Calu3 (cell line): ENCODE results near the gene NUP35. TPM values are rescaled to one million over a fixed set of nuclear protein-coding genes. Genes with fewer than 3 reads are reported as not detected.

ENCODE experiments used
- BruUV-seq: library from RNA; stranded (reverse); fragments of 400-500 nt; replicated peaks from 2 replicates; lab custom pipeline; 2021; lab: Mats Ljungman, UMichigan
- CTCF ChIA-PET: fragments of 300-600 bp; sonication (Branson Sonifier 250); formaldehyde crosslinking; loops from one replicate; lab custom pipeline; 2022; ENCODE audit warnings: antibody characterized with exemption; lab: Charles Lee
- DNase-seq: peaks from one replicate; pipeline ENCODE4 v3.0.0; 2022
- H3K27ac Mint-ChIP-seq: one replicate; pipeline ENCODE4 v1.8.0; 2022; ENCODE audit warnings: mixed read lengths; ENCODE audit not compliant: unreplicated experiment
- H3K27me3 Mint-ChIP-seq: one replicate; pipeline ENCODE4 v1.8.0; 2022; ENCODE audit warnings: mixed read lengths; ENCODE audit not compliant: unreplicated experiment
- H3K36me3 Mint-ChIP-seq: one replicate; pipeline ENCODE4 v1.8.0; 2022; ENCODE audit warnings: mild to moderate bottlenecking, moderate library complexity, mixed read lengths; ENCODE audit not compliant: insufficient read depth, unreplicated experiment
- H3K4me1 Mint-ChIP-seq: one replicate; pipeline ENCODE4 v1.8.0; 2022; ENCODE audit warnings: mild to moderate bottlenecking, low read depth, mixed read lengths; ENCODE audit not compliant: unreplicated experiment
- H3K4me3 Mint-ChIP-seq: one replicate; pipeline ENCODE4 v1.8.0; 2022; ENCODE audit warnings: mild to moderate bottlenecking, low read depth, moderate library complexity, mixed read lengths; ENCODE audit not compliant: unreplicated experiment
- H3K9me3 Mint-ChIP-seq: one replicate; pipeline ENCODE4 v1.8.0; 2022; ENCODE audit warnings: low read depth, mixed read lengths; ENCODE audit not compliant: unreplicated experiment
- CTCF ChIP-seq: fragments of 200-600 bp; IDR thresholded peaks from one replicate; pipeline ENCODE4 v1.8.0; 2022; ENCODE audit warnings: antibody characterized with exemption; ENCODE audit not compliant: unreplicated experiment
- intact Hi-C: fragments of 100-400 bp; cut with micrococcal nuclease; formaldehyde crosslinking; loops from one replicate; pipeline ENCODE4 v1.10.0; 2022; ENCODE audit not compliant: unreplicated experiment
- total RNA-seq: library from RNA; stranded (reverse); gene quantifications from 2 replicates; pipeline ENCODE4 v1.2.3, GENCODE V29; 2022

NUP35 gene
- total RNA-seq, 1 experiment from 2014 or later, result 35.9 TPM

DNA sequence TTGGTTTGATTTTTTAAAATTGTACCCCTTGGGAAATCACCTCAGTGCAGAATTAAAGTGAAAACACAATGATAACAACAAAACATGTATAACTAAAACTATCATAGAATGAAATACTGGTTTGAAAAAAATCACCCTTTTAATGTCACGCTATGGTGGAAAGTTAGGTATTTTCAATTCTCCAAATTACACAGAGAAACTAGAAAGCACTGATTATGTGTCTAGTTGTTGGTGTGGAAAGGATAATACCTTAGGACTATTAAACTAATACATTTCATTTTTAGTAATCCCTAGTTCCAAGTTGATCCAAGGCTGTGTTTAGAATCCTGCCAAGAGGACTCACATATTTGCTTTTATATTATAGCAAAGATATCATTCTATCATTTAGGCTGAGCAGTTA lies 71.2 kb downstream of the NUP35 start:
- CTCF ChIA-PET, result no interaction called here
- H3K9me3 Mint-ChIP-seq, result peaks cover 6% of the 10 kb centered on the region
- H3K27me3 Mint-ChIP-seq, result no peaks in the 10 kb centered on the region
- peaks cover 14% of the 10 kb centered on the region for H3K36me3 Mint-ChIP-seq
- intact Hi-C loops, result no loop called here
- H3K27ac Mint-ChIP-seq, result no peak overlapping the region
- no peak for DNase-seq
- H3K4me1 Mint-ChIP-seq, result no peaks in the 10 kb centered on the region
- no peak for TF ChIP-seq CTCF
- BruUV-seq, result no TSS peak
- no peak overlapping the region for H3K4me3 Mint-ChIP-seq

DNA sequence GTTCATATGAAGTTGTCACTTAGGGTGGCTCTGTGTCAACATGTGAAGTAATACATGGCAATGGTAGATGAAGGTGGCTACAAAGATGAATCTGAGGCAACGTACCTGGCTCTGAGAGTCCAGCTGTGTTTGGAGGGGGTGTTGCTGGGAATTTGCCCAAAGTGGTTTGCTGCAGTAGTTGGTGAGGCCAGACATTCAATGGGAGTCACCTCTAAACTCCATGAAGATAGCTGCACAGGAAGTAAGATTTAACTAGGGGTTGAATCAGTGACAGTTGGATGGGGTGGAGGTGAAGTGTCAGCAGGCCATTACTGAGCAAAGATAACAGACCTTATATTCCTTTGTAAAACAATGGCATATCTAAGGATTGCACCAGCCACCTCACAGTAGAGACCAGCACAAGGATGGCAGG lies 71.8 kb downstream of the NUP35 start:
- H3K9me3 Mint-ChIP-seq, result peaks cover 6% of the 10 kb centered on the region
- H3K4me1 Mint-ChIP-seq, result no peaks in the 10 kb centered on the region
- no peaks in the 10 kb centered on the region for H3K27me3 Mint-ChIP-seq
- intact Hi-C loops, result no loop called here
- H3K4me3 Mint-ChIP-seq, result no peak overlapping the region
- CTCF ChIA-PET, result no interaction called here
- BruUV-seq, result no TSS peak
- no peak for DNase-seq
- no peak overlapping the region for H3K27ac Mint-ChIP-seq
- H3K36me3 Mint-ChIP-seq, result peaks cover 11% of the 10 kb centered on the region
- TF ChIP-seq CTCF, result no peak

GRCh38 chr2:183204397-183204796 lies 80.2 kb downstream of the NUP35 start:
- DNase-seq, result no peak
- intact Hi-C loops, result no loop called here
- BruUV-seq, result no TSS peak
- Mint-ChIP-seq H3K27ac (no peak overlapping the region), H3K27me3 (no peaks in the 10 kb centered on the region), H3K4me3 (no peak overlapping the region), H3K36me3 (peaks cover 4% of the 10 kb centered on the region), H3K4me1 (peaks cover 9% of the 10 kb centered on the region), H3K9me3 (peaks cover 5% of the 10 kb centered on the region)
- CTCF ChIA-PET, result no interaction called here
- no peak for TF ChIP-seq CTCF

- H3K9me3 Mint-ChIP-seq, result peaks cover 11% of the 10 kb centered on the region
- CTCF ChIA-PET, result no interaction called here
- no peak overlapping the region for H3K4me3 Mint-ChIP-seq
- H3K36me3 Mint-ChIP-seq, result peaks cover 4% of the 10 kb centered on the region
- TF ChIP-seq CTCF, result no peak
- H3K27me3 Mint-ChIP-seq, result no peaks in the 10 kb centered on the region
- intact Hi-C loops, result no loop called here
- no peak overlapping the region for H3K27ac Mint-ChIP-seq
- peaks cover 9% of the 10 kb centered on the region for H3K4me1 Mint-ChIP-seq
- no peak for DNase-seq
- no TSS peak for BruUV-seq
Observed at GRCh38 chr2:183207110-183207509, 82.9 kb downstream of the NUP35 start.
